H1 (cell line): ENCODE data around the gene SV2C. TPM values are rescaled to one million over a fixed set of nuclear protein-coding genes. Genes with fewer than 3 reads are reported as not detected.

Experiments
- BRCA1 ChIP-seq: IDR thresholded peaks from 2 replicates; pipeline ENCODE4 v1.6.1; 2012; ENCODE audit warnings: low read depth, low read length, improper control_type of control experiment
- CBX8 ChIP-seq: fragments of 300-800, 300-1000 bp; sonication (generic); IDR thresholded peaks from 2 replicates; pipeline ENCODE4 v1.7.1; 2016; ENCODE audit warnings: low read depth, low read length, borderline replicate concordance
- CHD1 ChIP-seq: IDR thresholded peaks from 2 replicates; pipeline ENCODE4 v1.6.1; 2012; ENCODE audit warnings: low read depth, low read length, improper control_type of control experiment
- CTBP2 ChIP-seq: IDR thresholded peaks from 2 replicates; pipeline ENCODE4 v1.7.0; 2011; ENCODE audit warnings: borderline replicate concordance, mild to moderate bottlenecking, moderate library complexity, mixed read lengths, low read length; ENCODE audit not compliant: insufficient read depth, insufficient read length
- EGR1 ChIP-seq: IDR thresholded peaks from 2 replicates; pipeline ENCODE4 v1.6.1; 2011; ENCODE audit warnings: low read depth, low read length, borderline replicate concordance
- EP300 ChIP-seq, 2 experiments: IDR thresholded peaks; 1 replicate in 1 of 2; 2 replicates in 1 of 2; pipeline ENCODE4 v1.6.1; 2011 to 2012; ENCODE audit warnings: low read depth in 2 of 2, low read length in 2 of 2, mild to moderate bottlenecking in 2 of 2, borderline replicate concordance in 1 of 2, inconsistent platforms in 1 of 2, moderate library complexity in 1 of 2
- EZH2 ChIP-seq: fragments of 200-600 bp; sonication (generic); IDR thresholded peaks from 2 replicates; pipeline ENCODE4 v1.7.1; 2012; ENCODE audit warnings: low read depth, mild to moderate bottlenecking, moderate library complexity, low read length, inconsistent platforms; ENCODE audit not compliant: severe bottlenecking
- FOSL1 ChIP-seq: IDR thresholded peaks from 2 replicates; pipeline ENCODE4 v1.6.1; 2011; ENCODE audit warnings: mild to moderate bottlenecking, low read depth, low read length, moderate library complexity; ENCODE audit not compliant: insufficient read depth
- GABPA ChIP-seq: IDR thresholded peaks from 2 replicates; pipeline ENCODE4 v1.6.1; 2011; ENCODE audit warnings: mild to moderate bottlenecking, low read length, moderate library complexity, borderline replicate concordance; ENCODE audit not compliant: insufficient read depth
- HDAC2 ChIP-seq, 2 experiments: fragments of 300-600 bp in 1 of 2; sonication (generic) in 1 of 2; IDR thresholded peaks; 2 replicates each; pipeline ENCODE4 v1.6.1; 2011 to 2012; ENCODE audit warnings: low read depth in 2 of 2, low read length in 2 of 2, mild to moderate bottlenecking in 2 of 2, moderate library complexity in 2 of 2, borderline replicate concordance in 1 of 2, inconsistent platforms in 1 of 2
- JUN ChIP-seq: IDR thresholded peaks from 2 replicates; pipeline ENCODE4 v1.6.1; 2011; ENCODE audit warnings: low read depth, mild to moderate bottlenecking, improper control_type of control experiment, low read length
- KDM4A ChIP-seq: IDR thresholded peaks from one replicate; pipeline ENCODE4 v1.7.1; 2012; ENCODE audit warnings: low read depth, mild to moderate bottlenecking, moderate library complexity, low read length, inconsistent platforms; ENCODE audit not compliant: severe bottlenecking
- NANOG ChIP-seq: IDR thresholded peaks from 2 replicates; pipeline ENCODE4 v1.6.1; 2011; ENCODE audit warnings: low read length, low read depth, mild to moderate bottlenecking, inconsistent platforms; ENCODE audit not compliant: insufficient read depth, poor library complexity, severe bottlenecking
- NRF1 ChIP-seq: IDR thresholded peaks from 2 replicates; pipeline ENCODE4 v1.6.1; 2011; ENCODE audit warnings: mild to moderate bottlenecking, low read depth, low read length, improper control_type of control experiment
- RFX5 ChIP-seq: IDR thresholded peaks from 2 replicates; pipeline ENCODE4 v1.6.1; 2011; ENCODE audit warnings: low read depth, low read length, improper control_type of control experiment, borderline replicate concordance
- RNF2 ChIP-seq: fragments of 200-900, 300-1000 bp; sonication (generic); IDR thresholded peaks from 2 replicates; pipeline ENCODE4 v1.7.1; 2016; ENCODE audit warnings: borderline replicate concordance, low read depth, mild to moderate bottlenecking, antibody characterized with exemption, low read length; ENCODE audit not compliant: poor library complexity, severe bottlenecking; ENCODE audit errors: missing control alignments
- SUZ12 ChIP-seq: fragments of 200-600 bp; sonication (generic); IDR thresholded peaks from 2 replicates; pipeline ENCODE4 v1.6.1; 2012; ENCODE audit warnings: mild to moderate bottlenecking, inconsistent platforms, low read length, moderate library complexity, mixed read lengths
- TAF1 ChIP-seq: IDR thresholded peaks from 2 replicates; pipeline ENCODE4 v1.6.1; 2011; ENCODE audit warnings: mild to moderate bottlenecking, low read depth, low read length
- TAF7 ChIP-seq: optimal IDR thresholded peaks from 2 replicates; pipeline ENCODE3; 2011; ENCODE audit warnings: low read depth, mild to moderate bottlenecking, inconsistent platforms, low read length, moderate library complexity, borderline replicate concordance
- TCF12 ChIP-seq: IDR thresholded peaks from 2 replicates; pipeline ENCODE4 v1.6.1; 2011; ENCODE audit warnings: low read depth, mild to moderate bottlenecking, low read length
- ZNF274 ChIP-seq: IDR thresholded peaks from 2 replicates; pipeline ENCODE4 v1.7.0; 2012; ENCODE audit warnings: low read length, borderline replicate concordance; ENCODE audit errors: extremely low read depth
- polyA plus RNA-seq, 7 experiments: library from polyadenylated mRNA; depleted of rRNA in 3 of 7; stranded (reverse) in 5 of 7; unstranded in 2 of 7; fragments of >200 nt in 5 of 7; fragments of 200-250 nt in 2 of 7; gene quantifications; 1 replicate in 5 of 7; 2 replicates in 1 of 7; 4 replicates in 1 of 7; pipeline versions ENCODE4 v1.2.1 to v1.2.3, GENCODE V29; 2011 to 2013; ENCODE audit warnings: missing spikeins in 2 of 7, mixed read lengths in 2 of 7
- total RNA-seq: library from RNA; stranded (reverse); fragmentation: NEBNext Ultra II Directional; extraction: Animal tissue kit (Norgen Biotek cat#: 25700); gene quantifications from 2 replicates; pipeline ENCODE4 v1.2.1, GENCODE V29; 2021

The SV2C gene
- total and polyA plus RNA-seq, 2 of the 8 experiments (the other 6 are each of a cell fraction or from before 2014, with no cell fraction given): 0.08 to 0.24 TPM

DNA sequence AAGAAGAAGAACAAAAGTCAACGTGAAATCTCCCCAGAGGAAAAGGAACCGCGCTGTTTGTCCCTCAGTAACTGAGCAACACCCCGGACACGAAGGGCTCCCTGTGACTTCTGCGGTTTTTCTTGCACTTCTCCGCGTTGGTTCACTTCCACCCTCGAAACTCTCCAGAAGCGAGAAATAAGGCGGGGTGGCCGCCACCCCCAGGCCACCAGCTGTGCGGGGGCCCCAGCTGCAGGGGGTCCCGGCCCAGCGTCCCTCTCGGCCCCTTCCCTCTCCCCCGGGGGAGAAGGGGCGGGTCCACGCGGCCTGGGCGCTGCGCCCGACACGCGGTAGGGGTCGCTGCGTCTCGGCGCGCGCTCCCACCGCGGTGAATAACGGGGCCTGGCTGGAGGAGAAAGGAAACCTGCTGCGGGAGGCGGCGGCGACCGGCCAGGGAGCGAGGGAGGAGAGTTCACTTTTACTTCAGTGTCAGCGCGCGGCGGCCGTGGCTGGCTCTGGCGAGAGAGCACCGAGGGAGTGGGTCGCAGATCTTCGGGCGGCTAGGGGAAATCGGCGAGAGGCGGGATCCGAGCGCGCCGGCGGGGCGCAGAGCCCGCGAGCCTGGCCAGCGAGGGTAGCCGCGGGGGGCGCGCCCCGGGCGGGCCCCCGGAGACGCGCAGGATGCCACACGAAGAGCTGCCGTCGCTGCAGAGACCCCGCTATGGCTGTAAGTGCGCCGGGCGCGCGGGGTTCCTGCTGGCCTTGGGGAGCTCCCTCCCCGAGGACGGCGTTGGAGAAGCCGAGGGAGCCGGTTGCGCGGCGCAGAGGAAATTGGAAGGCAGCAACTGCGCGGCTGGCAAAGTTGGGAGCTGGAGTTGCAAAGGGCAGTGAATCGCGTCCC, 319.9 kb downstream of the SV2C start, which contains the start of gene IQGAP2 (continued):
- TF ChIP-seq GABPA: no peak
- no peak for TF ChIP-seq CBX8
- no peak for TF ChIP-seq FOSL1
- no peak; the same call in 1 of the 2 replicates for TF ChIP-seq SUZ12
- TF ChIP-seq KDM4A: peak; percentile 59
- TF ChIP-seq EGR1: no peak
- no peak for TF ChIP-seq BRCA1
- peak in 1 of 2 experiments; percentile 74; a peak in 1 of 3 replicates for TF ChIP-seq EP300 (IDR thresholded peaks at IDR 0.05; ENCODE audit: borderline replicate concordance in 1 of 2, low read depth in 2 of 2, low read length in 2 of 2)
- no peak for TF ChIP-seq TAF7
- TF ChIP-seq NANOG: no peak
- TF ChIP-seq NRF1: no peak
- TF ChIP-seq CHD1: no peak
- peak; percentile 85 to 93 for TF ChIP-seq HDAC2 (IDR thresholded peaks at IDR 0.05; ENCODE audit: borderline replicate concordance in 1 of 2, low read depth in 2 of 2, low read length in 2 of 2)
- no peak for TF ChIP-seq EZH2
- no peak for TF ChIP-seq RFX5
- TF ChIP-seq ZNF274: no peak
- no peak for TF ChIP-seq RNF2
- peak; percentile 31 for TF ChIP-seq CTBP2
- peak; percentile 51 for TF ChIP-seq TAF1
- 0 out of 2 replicates have a peak, but pooled peaks have one; percentile 18 for TF ChIP-seq TCF12
- no peak for TF ChIP-seq JUN
